Endothelial cell (in vitro differentiated cells): ENCODE measurements around the gene TAF10. TPM values are rescaled to one million over a fixed set of nuclear protein-coding genes. Genes with fewer than 3 reads are reported as not detected.
A peak's percentile ranks its signal among the peaks of the same experiment; 100 is the strongest.

Source experiments
- DNase-seq: peaks from one replicate; pipeline ENCODE4 v3.0.0; 2021; ENCODE audit warnings: low spot score
- H3K27ac Mint-ChIP-seq: one replicate; pipeline ENCODE4 v1.8.0; 2021; ENCODE audit warnings: mixed read lengths, inconsistent platforms; ENCODE audit not compliant: unreplicated experiment
- H3K27me3 Mint-ChIP-seq: one replicate; pipeline ENCODE4 v1.8.0; 2021; ENCODE audit warnings: mild to moderate bottlenecking, moderate library complexity, mixed read lengths, inconsistent platforms; ENCODE audit not compliant: unreplicated experiment
- H3K36me3 Mint-ChIP-seq: one replicate; pipeline ENCODE4 v1.8.0; 2021; ENCODE audit warnings: mild to moderate bottlenecking, low read depth, mixed read lengths, inconsistent platforms; ENCODE audit not compliant: unreplicated experiment
- H3K4me1 Mint-ChIP-seq: one replicate; pipeline ENCODE4 v1.8.0; 2021; ENCODE audit warnings: mild to moderate bottlenecking, mixed read lengths, inconsistent platforms; ENCODE audit not compliant: unreplicated experiment
- H3K4me3 Mint-ChIP-seq: one replicate; pipeline ENCODE4 v1.8.0; 2021; ENCODE audit warnings: mild to moderate bottlenecking, mixed read lengths, inconsistent platforms; ENCODE audit not compliant: unreplicated experiment
- H3K9me3 Mint-ChIP-seq: one replicate; pipeline ENCODE4 v1.8.0; 2021; ENCODE audit warnings: mixed read lengths, inconsistent platforms; ENCODE audit not compliant: unreplicated experiment
- total RNA-seq: library from RNA; stranded (reverse); fragmentation: NEBNext Ultra II Directional; extraction: Animal tissue kit (Norgen Biotek cat#: 25700); gene quantifications from one replicate; pipeline ENCODE4 v1.2.1, GENCODE V29; 2021; ENCODE audit not compliant: unreplicated experiment
- TF ChIP-seq, protein P1 (sequence below): fragments of 200-600 bp; sonication (generic); IDR thresholded peaks from one replicate; pipeline ENCODE4 v1.5.0; 2021; ENCODE audit warnings: antibody characterized with exemption; ENCODE audit not compliant: unreplicated experiment

Gene TAF10
- total RNA-seq, 1 donor from 2014 or later: 62.2 TPM

DNA sequence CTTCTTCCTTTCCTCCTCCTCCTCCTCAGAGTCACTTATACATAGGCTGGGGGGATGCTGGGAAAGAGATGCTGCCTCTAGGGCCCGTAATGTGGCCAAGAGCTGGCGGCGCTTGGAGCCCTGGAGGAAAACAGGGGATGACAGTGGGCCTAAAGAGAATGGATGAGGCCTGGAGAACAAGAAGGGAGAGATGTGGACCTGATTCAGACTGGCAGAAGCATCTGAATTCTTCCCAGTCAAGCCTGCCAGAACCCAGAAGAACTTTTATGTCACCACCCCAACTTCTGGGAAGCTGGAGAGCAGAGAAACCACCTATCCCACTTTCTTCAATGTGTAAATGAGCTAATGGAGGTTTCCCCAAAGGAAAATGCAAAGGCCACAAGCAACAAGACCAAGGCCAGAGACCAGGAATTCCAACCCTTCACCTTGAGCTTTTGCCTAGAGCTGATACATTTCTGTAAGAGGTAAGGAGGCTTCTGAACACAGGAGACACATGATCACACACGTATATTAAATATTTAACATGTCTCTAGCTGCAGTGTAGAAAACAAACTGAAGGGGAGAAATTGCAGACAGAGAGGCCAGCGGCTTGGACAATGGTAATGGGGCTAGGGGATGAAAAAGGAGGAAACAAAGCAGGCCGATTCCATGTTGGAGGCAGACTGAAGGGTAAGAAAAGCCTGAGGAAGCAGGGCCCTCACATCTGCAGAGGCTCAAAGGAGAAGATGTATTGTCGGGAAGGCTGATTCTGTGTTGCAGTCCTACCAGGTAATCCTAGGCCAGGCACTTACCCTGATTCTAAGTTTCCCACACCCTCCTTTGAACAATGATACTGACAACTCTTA, 9.7 kb downstream of the TAF10 start:
- TF ChIP-seq, protein P1, sequence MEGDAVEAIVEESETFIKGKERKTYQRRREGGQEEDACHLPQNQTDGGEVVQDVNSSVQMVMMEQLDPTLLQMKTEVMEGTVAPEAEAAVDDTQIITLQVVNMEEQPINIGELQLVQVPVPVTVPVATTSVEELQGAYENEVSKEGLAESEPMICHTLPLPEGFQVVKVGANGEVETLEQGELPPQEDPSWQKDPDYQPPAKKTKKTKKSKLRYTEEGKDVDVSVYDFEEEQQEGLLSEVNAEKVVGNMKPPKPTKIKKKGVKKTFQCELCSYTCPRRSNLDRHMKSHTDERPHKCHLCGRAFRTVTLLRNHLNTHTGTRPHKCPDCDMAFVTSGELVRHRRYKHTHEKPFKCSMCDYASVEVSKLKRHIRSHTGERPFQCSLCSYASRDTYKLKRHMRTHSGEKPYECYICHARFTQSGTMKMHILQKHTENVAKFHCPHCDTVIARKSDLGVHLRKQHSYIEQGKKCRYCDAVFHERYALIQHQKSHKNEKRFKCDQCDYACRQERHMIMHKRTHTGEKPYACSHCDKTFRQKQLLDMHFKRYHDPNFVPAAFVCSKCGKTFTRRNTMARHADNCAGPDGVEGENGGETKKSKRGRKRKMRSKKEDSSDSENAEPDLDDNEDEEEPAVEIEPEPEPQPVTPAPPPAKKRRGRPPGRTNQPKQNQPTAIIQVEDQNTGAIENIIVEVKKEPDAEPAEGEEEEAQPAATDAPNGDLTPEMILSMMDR: no peak
- Mint-ChIP-seq H3K27me3 (peaks cover 10% of the 10 kb centered on the region), H3K4me3 (peak overlapping the region; percentile 53), H3K36me3 (peaks cover 37% of the 10 kb centered on the region), H3K4me1 (peaks cover 25% of the 10 kb centered on the region), H3K27ac (peak overlapping the region; percentile 68), H3K9me3 (no peaks in the 10 kb centered on the region)
- DNase-seq: peak; percentile 1

DNA sequence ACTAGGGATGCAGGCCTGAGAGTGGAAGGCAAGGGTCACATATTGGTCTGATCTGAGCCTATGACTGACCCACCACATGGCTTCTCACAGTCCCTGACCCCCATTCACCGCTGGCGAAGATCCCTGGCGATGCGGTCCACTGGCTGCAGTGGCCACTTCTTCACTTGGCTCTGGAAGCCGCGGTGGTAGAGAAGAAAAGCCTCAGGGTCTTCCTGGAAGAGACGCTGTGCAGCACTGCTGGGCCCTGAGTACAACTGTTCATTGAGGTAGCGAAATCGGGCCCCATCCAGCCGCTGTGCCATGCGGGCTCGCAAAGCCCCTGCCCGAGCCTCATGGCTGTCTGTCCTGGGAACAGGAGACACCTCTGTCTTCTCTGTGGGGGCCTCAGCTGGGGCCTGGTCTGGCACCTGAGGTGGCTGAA, 11.0 kb downstream of the TAF10 start:
- TF ChIP-seq, protein P1: no peak
- Mint-ChIP-seq H3K4me1 (peaks cover 14% of the 10 kb centered on the region), H3K36me3 (peaks cover 33% of the 10 kb centered on the region), H3K27me3 (peaks cover 10% of the 10 kb centered on the region), H3K4me3 (peak overlapping the region; percentile 23), H3K9me3 (no peaks in the 10 kb centered on the region), H3K27ac (no peak overlapping the region)
- peak; percentile 2 for DNase-seq

DNA sequence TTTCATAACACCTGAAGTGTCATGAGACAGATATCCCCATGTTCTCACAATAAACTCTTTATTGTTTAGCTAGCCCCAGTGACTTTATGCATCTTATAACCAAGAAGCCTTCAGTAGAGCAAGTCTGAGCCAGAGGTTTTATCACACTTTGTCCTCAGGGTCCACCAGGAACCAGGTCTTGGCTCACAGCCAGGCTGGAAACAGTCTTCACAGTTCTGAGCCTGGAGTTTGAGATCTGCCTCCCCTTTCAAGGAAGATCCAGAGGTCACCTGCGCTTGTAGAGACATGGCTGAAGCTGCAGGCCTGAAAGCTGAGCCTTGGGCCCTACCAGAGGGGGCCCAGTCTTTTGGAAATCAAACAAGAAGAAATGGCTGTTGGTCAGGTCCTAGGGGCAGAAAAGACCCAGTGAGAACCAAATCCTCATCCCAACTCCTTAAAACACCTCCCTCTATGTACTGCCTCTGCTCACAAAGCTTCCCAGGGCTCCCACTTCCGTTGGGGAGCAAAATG, 12.1 kb downstream of the TAF10 start:
- H3K27ac Mint-ChIP-seq: no peak overlapping the region
- peaks cover 31% of the 10 kb centered on the region for H3K36me3 Mint-ChIP-seq
- H3K4me1 Mint-ChIP-seq: peaks cover 9% of the 10 kb centered on the region
- TF ChIP-seq, protein P1: no peak
- H3K27me3 Mint-ChIP-seq: peaks cover 7% of the 10 kb centered on the region
- no peak for DNase-seq
- H3K9me3 Mint-ChIP-seq: no peaks in the 10 kb centered on the region
- H3K4me3 Mint-ChIP-seq: peak overlapping the region; percentile 38

DNA sequence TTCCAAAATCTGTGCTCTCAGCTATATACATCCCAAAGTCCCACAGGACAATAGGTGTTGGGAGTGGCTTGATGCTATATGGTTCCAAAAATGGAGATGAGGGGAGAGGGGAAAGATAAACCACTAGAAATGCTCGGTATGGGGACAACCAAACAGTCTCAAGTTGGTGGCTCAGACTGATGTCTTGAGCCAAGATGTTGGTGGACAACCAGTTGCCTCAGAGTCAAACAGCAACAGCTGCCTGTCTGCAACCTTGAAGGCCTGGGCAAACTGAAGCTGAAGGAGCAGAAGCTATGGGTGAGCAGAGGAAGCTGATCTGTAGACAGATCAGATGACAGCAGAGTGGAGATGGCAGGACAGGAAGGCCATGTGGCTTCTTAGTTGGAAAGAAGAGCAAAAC, 12.6 kb downstream of the TAF10 start:
- H3K36me3 Mint-ChIP-seq: peaks cover 31% of the 10 kb centered on the region
- TF ChIP-seq, protein P1: no peak
- H3K4me1 Mint-ChIP-seq: peaks cover 12% of the 10 kb centered on the region
- peak overlapping the region; percentile 38 for H3K4me3 Mint-ChIP-seq
- peak; percentile 1 for DNase-seq
- peaks cover 7% of the 10 kb centered on the region for H3K27me3 Mint-ChIP-seq
- H3K27ac Mint-ChIP-seq: no peak overlapping the region
- no peaks in the 10 kb centered on the region for H3K9me3 Mint-ChIP-seq

DNA sequence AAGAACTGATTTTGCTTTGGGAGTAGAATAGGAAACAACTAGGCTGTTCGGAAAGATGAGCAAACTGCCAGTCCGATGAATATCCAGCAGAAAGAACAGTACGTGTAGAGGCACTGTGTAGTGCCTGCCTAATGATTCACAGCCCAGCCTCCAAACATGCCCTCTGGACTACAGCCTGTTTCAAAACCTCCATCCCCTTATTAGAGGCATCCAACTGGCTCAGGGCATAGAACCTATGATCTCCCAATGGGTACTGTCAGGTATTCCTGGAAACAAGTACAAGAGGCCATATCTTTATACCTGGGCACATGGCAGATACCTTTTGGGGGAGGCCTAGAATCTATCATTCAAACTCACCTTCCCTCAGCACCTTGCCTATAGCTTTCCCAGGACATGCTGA, 13.5 kb downstream of the TAF10 start:
- H3K27me3 Mint-ChIP-seq: peaks cover 11% of the 10 kb centered on the region
- TF ChIP-seq, protein P1: no peak
- no peak overlapping the region for H3K27ac Mint-ChIP-seq
- H3K36me3 Mint-ChIP-seq: peaks cover 35% of the 10 kb centered on the region
- no peak for DNase-seq
- no peak overlapping the region for H3K4me3 Mint-ChIP-seq
- H3K4me1 Mint-ChIP-seq: peaks cover 16% of the 10 kb centered on the region
- no peaks in the 10 kb centered on the region for H3K9me3 Mint-ChIP-seq
